Measurements from ENCODE around the gene KLF12.

- TF ChIP-seq ZNF121 (CRISPR knock-in tag; IDR thresholded peaks at IDR 0.05) (no peak), TCF7 (CRISPR knock-in tag; IDR thresholded peaks at IDR 0.05; ENCODE audit: low read depth) (no peak)
Measured at GRCh38 chr13:74148352-74148751, 14.1 kb upstream of the KLF12 start.

Measured in WTC11 (cell line).